GM11168 (cell line): ENCODE results near the gene TCHP.
"Not testable (repeated sequence)": the region's sequence is repeated elsewhere in the genome, so short reads cannot be mapped to it uniquely, and the experiment has no call there.

Experiments
- in situ Hi-C: fragments of 300-500 bp; cut with MboI; formaldehyde crosslinking; loops from one replicate; pipeline ENCODE4 v1.12.0; 2022; ENCODE audit warnings: low sequenced_read_pairs; ENCODE audit not compliant: unreplicated experiment

Gene TCHP

GRCh38 chr12:109899783-109900751 lies at the start of gene TCHP:
TSS of gene TCHP (plus strand) at chr12:109900274. CDS start at chr12:109903027, 2,753 bp downstream.
- in situ Hi-C loops = no loop called here

- in situ Hi-C loops = not testable (repeated sequence)
Observed at GRCh38 chr12:109850518-109850917, 49.6 kb upstream of the TCHP start.

GRCh38 chr12:109855377-109855776 lies 44.7 kb upstream of the TCHP start:
- in situ Hi-C loops = no loop called here

- in situ Hi-C loops = no loop called here
Observed at GRCh38 chr12:109857715-109858114, 42.4 kb upstream of the TCHP start.

- in situ Hi-C loops = no loop called here
Observed at GRCh38 chr12:109858764-109859163, 41.3 kb upstream of the TCHP start.

- in situ Hi-C loops = no loop called here
Observed at GRCh38 chr12:109860977-109861376, 39.1 kb upstream of the TCHP start.

GRCh38 chr12:109861689-109862314 lies 38.3 kb upstream of the TCHP start:
- in situ Hi-C loops = no loop called here

GRCh38 chr12:109862491-109862890 lies 37.6 kb upstream of the TCHP start:
- in situ Hi-C loops = not testable (repeated sequence)

GRCh38 chr12:109863847-109864712 lies 36.0 kb upstream of the TCHP start:
- in situ Hi-C loops = no loop called here

- in situ Hi-C loops = no loop called here
Observed at GRCh38 chr12:109864916-109865315, 35.2 kb upstream of the TCHP start.

GRCh38 chr12:109868182-109869051 lies 31.7 kb upstream of the TCHP start:
- in situ Hi-C loops = no loop called here

- in situ Hi-C loops = no loop called here
Observed at GRCh38 chr12:109870648-109871047, 29.4 kb upstream of the TCHP start.

GRCh38 chr12:109871668-109872314 lies 28.3 kb upstream of the TCHP start:
- in situ Hi-C loops = no loop called here

GRCh38 chr12:109873653-109874052 lies 26.4 kb upstream of the TCHP start:
- in situ Hi-C loops = no loop called here

GRCh38 chr12:109875572-109876131 lies 24.4 kb upstream of the TCHP start:
- in situ Hi-C loops = no loop called here

- in situ Hi-C loops = no loop called here
Observed at GRCh38 chr12:109876406-109876805, 23.7 kb upstream of the TCHP start.

GRCh38 chr12:109877504-109878246 lies 22.4 kb upstream of the TCHP start:
- in situ Hi-C loops = no loop called here

- in situ Hi-C loops = no loop called here
Observed at GRCh38 chr12:109878247-109878625, 21.8 kb upstream of the TCHP start.
